Measurements from ENCODE around the gene PTH1R. TPM values are rescaled to one million over a fixed set of nuclear protein-coding genes. Genes with fewer than 3 reads are reported as not detected.

PTH1R gene
- total RNA-seq, 2 donors from 2014 or later, result 1.3 to 10.8 TPM

GRCh38 chr3:46899151-46900006, 21.9 kb downstream of the PTH1R start:
- WGBS, result 84% methylated on average over 18 of the region's 22 CpGs
- peaks cover 5% of the 10 kb centered on the region for H3K27me3 ChIP-seq (replicated peaks; ENCODE audit: insufficient read depth)
- TF ChIP-seq POLR2AphosphoS5 (IDR thresholded peaks at IDR 0.05), result no peak
- no peak for TF ChIP-seq CTCF (IDR thresholded peaks at IDR 0.05)
- TF ChIP-seq POLR2A (IDR thresholded peaks at IDR 0.05), result no peak
- H3K4me3 ChIP-seq, result no peak overlapping the region
- no peak for DNase-seq (ENCODE audit: low spot score)
- peaks cover 6% of the 10 kb centered on the region for H3K4me1 ChIP-seq (replicated peaks)
- H3K9me3 ChIP-seq, result no peaks in the 10 kb centered on the region
- H3K27ac ChIP-seq, result no peak overlapping the region
- H3K36me3 ChIP-seq, result no peaks in the 10 kb centered on the region
- intact Hi-C loops (cut with DNase I), result no loop called here

- WGBS, result 70% methylated on average over 5 of the region's 5 CpGs
- no peaks in the 10 kb centered on the region for H3K9me3 ChIP-seq
These were observed 22.4 kb downstream of the PTH1R start for GRCh38 chr3:46900007-46900292.

GRCh38 chr3:46900356-46900755, 22.8 kb downstream of the PTH1R start:
- Histone ChIP-seq H3K4me3 (no peak overlapping the region), H3K36me3 (no peaks in the 10 kb centered on the region), H3K4me1 (replicated peaks) (peaks cover 6% of the 10 kb centered on the region), H3K9me3 (no peaks in the 10 kb centered on the region), H3K27me3 (replicated peaks; ENCODE audit: insufficient read depth) (peaks cover 5% of the 10 kb centered on the region), H3K27ac (no peak overlapping the region)
- 88% methylated on average over 6 of the region's 6 CpGs for WGBS
- intact Hi-C loops (cut with DNase I), result no loop called here
- no peak for DNase-seq (ENCODE audit: low spot score)
- TF ChIP-seq POLR2A (IDR thresholded peaks at IDR 0.05) (no peak), POLR2AphosphoS5 (IDR thresholded peaks at IDR 0.05) (no peak), CTCF (IDR thresholded peaks at IDR 0.05) (no peak)

More at GRCh38 chr3:46900007-46900292, 22.4 kb downstream of the PTH1R start:
- Histone ChIP-seq H3K4me1 (replicated peaks) (peaks cover 6% of the 10 kb centered on the region), H3K4me3 (no peak overlapping the region), H3K36me3 (no peaks in the 10 kb centered on the region), H3K27ac (no peak overlapping the region), H3K27me3 (replicated peaks; ENCODE audit: insufficient read depth) (peaks cover 5% of the 10 kb centered on the region)
- no peak for DNase-seq (ENCODE audit: low spot score)
- intact Hi-C loops (cut with DNase I), result no loop called here
- TF ChIP-seq POLR2AphosphoS5 (IDR thresholded peaks at IDR 0.05) (no peak), CTCF (IDR thresholded peaks at IDR 0.05) (no peak), POLR2A (IDR thresholded peaks at IDR 0.05) (no peak)

- DNase-seq (ENCODE audit: low spot score), result no peak
- H3K4me3 ChIP-seq, result no peak overlapping the region
- WGBS, result 95% methylated on average over 2 of the region's 3 CpGs
- intact Hi-C loops (cut with DNase I), result no loop called here
- no peak overlapping the region for H3K27ac ChIP-seq
- peaks cover 6% of the 10 kb centered on the region for H3K4me1 ChIP-seq (replicated peaks)
- H3K27me3 ChIP-seq (replicated peaks; ENCODE audit: insufficient read depth), result peaks cover 5% of the 10 kb centered on the region
- TF ChIP-seq POLR2A (IDR thresholded peaks at IDR 0.05) (no peak), CTCF (IDR thresholded peaks at IDR 0.05) (no peak), POLR2AphosphoS5 (IDR thresholded peaks at IDR 0.05) (no peak)
- no peaks in the 10 kb centered on the region for H3K36me3 ChIP-seq
- H3K9me3 ChIP-seq, result no peaks in the 10 kb centered on the region
These were observed 23.5 kb downstream of the PTH1R start for GRCh38 chr3:46901061-46901460.

GRCh38 chr3:46901591-46902187, 24.2 kb downstream of the PTH1R start:
- Histone ChIP-seq H3K9me3 (no peaks in the 10 kb centered on the region), H3K4me1 (replicated peaks) (peaks cover 6% of the 10 kb centered on the region), H3K4me3 (no peak overlapping the region), H3K27ac (no peak overlapping the region), H3K27me3 (replicated peaks; ENCODE audit: insufficient read depth) (peaks cover 5% of the 10 kb centered on the region), H3K36me3 (no peaks in the 10 kb centered on the region)
- 90% methylated on average over 17 of the region's 17 CpGs for WGBS
- TF ChIP-seq POLR2A (IDR thresholded peaks at IDR 0.05) (no peak), POLR2AphosphoS5 (IDR thresholded peaks at IDR 0.05) (no peak), CTCF (IDR thresholded peaks at IDR 0.05) (no peak)
- intact Hi-C loops (cut with DNase I), result no loop called here
- no peak for DNase-seq (ENCODE audit: low spot score)

Data from prostate gland (tissue), 2 donors.